ENCODE measurements around the gene PKNOX2.

PKNOX2 gene

DNA sequence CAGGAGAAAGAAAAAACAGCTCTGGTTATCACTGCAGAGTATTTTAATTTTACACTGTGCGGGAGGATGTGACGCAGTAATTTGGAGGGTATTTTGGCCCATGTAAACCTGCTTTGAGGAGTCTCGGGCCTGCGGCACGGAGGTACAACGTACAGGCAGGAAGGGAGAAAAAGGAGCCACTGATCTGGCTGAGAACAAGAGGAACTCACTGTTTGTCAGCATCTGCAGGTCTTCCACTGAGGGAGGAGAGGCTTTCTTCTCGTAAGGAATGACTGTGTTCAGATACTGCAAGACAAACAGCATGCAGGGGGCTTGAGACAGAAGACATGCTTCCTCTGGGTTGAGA is 287.5 kb downstream of the PKNOX2 start:
- no peak for DNase-seq

- no peak for DNase-seq
Observed at GRCh38 chr11:125454047-125454446, 289.5 kb downstream of the PKNOX2 start.

DNA sequence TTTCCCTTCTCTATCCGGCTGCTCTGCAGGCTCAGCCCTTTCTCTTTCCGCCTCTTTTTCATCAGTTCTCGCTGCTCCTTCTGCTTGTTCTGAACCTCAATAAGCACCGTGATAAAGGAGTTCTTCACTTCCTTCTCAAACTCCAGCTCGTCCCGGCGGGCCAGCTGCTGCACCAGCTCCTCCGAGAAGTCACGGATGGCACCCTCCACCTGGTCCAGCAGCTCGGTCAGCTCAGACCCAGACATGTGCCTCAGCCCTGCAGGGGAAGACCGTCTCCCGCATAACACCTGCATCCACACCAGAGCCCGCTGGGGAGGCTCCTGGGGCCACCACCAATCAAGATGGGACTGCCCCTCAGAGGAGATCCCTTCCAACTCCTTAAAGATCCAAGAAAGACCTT is 291.3 kb downstream of the PKNOX2 start:
- no peak for DNase-seq

GRCh38 chr11:125457814-125458343 is 293.3 kb downstream of the PKNOX2 start:
- DNase-seq, result no peak

GRCh38 chr11:125460275-125460674 is 295.7 kb downstream of the PKNOX2 start:
- DNase-seq, result no peak

DNA sequence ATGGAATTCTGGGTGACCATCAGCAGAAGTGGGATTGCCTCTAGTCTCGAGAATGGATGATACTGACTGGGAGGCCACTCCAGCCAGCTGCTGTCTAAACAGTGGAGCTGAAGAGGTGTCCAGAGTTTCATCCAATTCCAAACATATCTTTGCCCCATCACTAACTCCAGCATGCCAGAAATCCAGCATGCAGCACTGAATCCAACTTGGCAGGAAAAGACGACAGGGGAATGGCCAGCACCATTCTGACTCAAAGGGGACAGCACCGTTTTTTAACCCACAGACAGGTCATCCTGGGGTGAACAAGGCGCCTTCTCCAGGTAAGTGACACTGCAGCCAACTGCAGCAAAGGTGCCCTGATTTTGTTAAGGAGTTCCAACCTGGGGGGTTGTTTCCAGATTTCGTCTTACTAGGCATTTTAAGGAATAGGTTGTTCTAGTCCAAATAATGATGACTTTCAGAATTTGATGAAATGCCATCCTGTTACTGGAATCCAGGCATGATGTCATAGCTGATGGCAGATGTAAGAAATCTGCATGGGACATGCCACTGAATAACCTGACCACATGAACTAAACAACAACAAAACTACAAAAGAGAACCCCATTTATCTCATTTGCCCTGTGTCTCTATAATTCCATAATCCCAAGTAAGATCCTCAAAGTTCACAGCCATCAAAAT is 299.2 kb downstream of the PKNOX2 start:
- DNase-seq, result no peak

DNA sequence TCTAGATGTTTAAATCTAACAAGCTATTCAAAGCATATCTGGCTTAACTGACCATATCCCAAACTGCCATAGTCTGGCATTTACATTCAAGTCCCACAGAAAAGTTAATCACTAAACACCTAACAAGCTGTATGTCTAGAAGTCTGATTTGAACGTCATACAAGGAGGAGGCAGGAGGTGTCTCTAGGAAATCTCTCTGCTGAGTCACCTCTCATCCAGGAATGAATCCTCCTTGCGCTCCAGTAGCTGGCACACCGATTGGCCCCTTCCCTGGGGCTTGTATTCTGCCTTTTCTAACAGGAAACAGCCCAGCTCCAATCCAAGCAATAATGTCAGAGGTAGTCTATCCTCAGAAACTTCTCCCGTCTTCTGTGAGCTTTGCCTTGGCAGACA is 299.7 kb downstream of the PKNOX2 start:
- no peak for DNase-seq

GRCh38 chr11:125464666-125465065 is 300.1 kb downstream of the PKNOX2 start:
- no peak for DNase-seq

- DNase-seq, result no peak
Observed at GRCh38 chr11:125465255-125465654, 300.7 kb downstream of the PKNOX2 start.

DNA sequence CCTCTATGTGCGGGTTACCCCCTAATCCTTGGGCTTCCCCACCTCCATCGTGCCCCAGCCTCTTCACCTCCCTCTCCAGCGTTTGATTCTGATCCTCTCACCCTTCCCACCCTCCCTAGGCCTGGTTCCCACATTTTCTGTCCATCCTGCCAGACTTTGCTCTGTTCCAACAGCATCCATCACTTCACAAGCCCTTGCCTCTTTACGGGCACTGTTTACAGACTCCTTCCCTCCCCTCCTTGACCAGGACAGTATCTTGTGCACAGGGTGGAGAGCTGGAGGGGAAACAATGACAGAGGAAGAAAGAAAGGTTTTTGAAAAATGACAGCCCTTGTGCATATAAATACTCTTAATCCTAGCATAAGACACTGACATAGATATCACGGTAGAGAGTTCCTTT is 301.1 kb downstream of the PKNOX2 start:
- DNase-seq, result no peak

GRCh38 chr11:125468025-125468424 is 303.5 kb downstream of the PKNOX2 start:
- DNase-seq, result no peak

GRCh38 chr11:125468852-125469251 is 304.3 kb downstream of the PKNOX2 start:
- DNase-seq, result no peak

- no peak for DNase-seq
Observed at GRCh38 chr11:125470355-125470754, 305.8 kb downstream of the PKNOX2 start.

DNA sequence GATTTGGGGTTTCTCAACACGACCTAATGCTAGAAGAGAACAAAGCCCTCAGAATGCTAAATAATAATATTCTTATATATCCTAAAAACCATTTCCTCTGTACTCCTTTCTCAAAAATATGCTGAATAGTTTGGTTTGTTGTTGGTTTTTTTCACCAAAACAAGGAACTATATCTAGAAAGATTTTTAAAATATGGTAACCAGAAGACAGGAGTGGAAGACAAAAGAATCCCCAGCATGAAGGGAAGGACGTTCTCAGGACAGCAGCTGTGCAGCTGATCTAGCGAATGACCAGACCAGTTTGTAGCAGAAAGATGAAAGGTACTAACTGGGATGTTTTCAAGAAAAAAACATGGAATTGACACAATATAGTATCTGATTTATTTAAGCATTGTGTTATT is 312.2 kb downstream of the PKNOX2 start:
- no peak for DNase-seq

- no peak for DNase-seq
Observed at GRCh38 chr11:125479137-125479536, 314.6 kb downstream of the PKNOX2 start.

GRCh38 chr11:125481531-125481930 is 317.0 kb downstream of the PKNOX2 start:
- no peak for DNase-seq

Measured in CD4-positive, alpha-beta T cell treated with Interleukin-17A for 4 hours (primary cell).